SK-N-SH (cell line): Measurements from ENCODE around the gene ATP1A4. TPM values are rescaled to one million over a fixed set of nuclear protein-coding genes. Genes with fewer than 3 reads are reported as not detected.

ENCODE experiments used
- CTCF ChIA-PET: fragments of 300-600, 350-600 bp; formaldehyde crosslinking; extraction: SDS; loops from one replicate; lab custom pipeline; 2021; lab: Yijun Ruan, JAX
- POLR2A ChIA-PET: fragments of 350-600 bp; sonication (Branson Sonifier 250); formaldehyde crosslinking; extraction: SDS; loops from one replicate; lab custom pipeline; 2020; ENCODE audit warnings: antibody characterized with exemption, inconsistent platforms; lab: Yijun Ruan, JAX
- DNase-seq: peaks from one replicate; pipeline ENCODE4 v3.0.0; 2012
- H2AFZ ChIP-seq: fragments of 200-600 bp; sonication (generic); 2 replicates; pipeline ENCODE4 v1.8.1; 2016; ENCODE audit warnings: antibody characterized with exemption, mild to moderate bottlenecking, low read depth
- H3F3A ChIP-seq: fragments of 200-600 bp; sonication (generic); replicated peaks from 2 replicates; pipeline ENCODE3; 2016; ENCODE audit warnings: antibody characterized with exemption, mild to moderate bottlenecking; ENCODE audit not compliant: insufficient read depth
- H3K27ac ChIP-seq, 2 experiments: fragments of 200-500 bp in 1 of 2; fragments of 200-600 bp in 1 of 2; sonication (Bioruptor generic) in 1 of 2; sonication (generic), shearing (Covaris generic) in 1 of 2; 2 replicates each; pipeline versions ENCODE4 v1.5.1 to v1.6.1; 2014 to 2016; ENCODE audit warnings: low read depth in 2 of 2, inconsistent platforms in 1 of 2, low read length in 1 of 2, mild to moderate bottlenecking in 1 of 2, mixed read lengths in 1 of 2
- H3K27me3 ChIP-seq: fragments of 200-600 bp; sonication (generic), shearing (Covaris generic); 2 replicates; pipeline ENCODE4 v1.6.1; 2016; ENCODE audit warnings: mixed run types; ENCODE audit not compliant: insufficient read depth
- H3K36me3 ChIP-seq, 2 experiments: fragments of 200-500 bp in 1 of 2; fragments of 200-600 bp in 1 of 2; sonication (Bioruptor generic) in 1 of 2; sonication (generic) in 1 of 2; replicated peaks in 1 of 2; 2 replicates each; pipeline versions ENCODE3 to v1.5.1; 2014 to 2016; ENCODE audit warnings: low read length in 1 of 2, mild to moderate bottlenecking in 1 of 2; ENCODE audit not compliant: insufficient read depth in 2 of 2, control insufficient read depth in 1 of 2
- H3K4me1 ChIP-seq, 2 experiments: fragments of 200-500 bp in 1 of 2; fragments of 200-600 bp in 1 of 2; sonication (Bioruptor generic) in 1 of 2; sonication (generic), shearing (Covaris generic) in 1 of 2; 2 replicates each; pipeline versions ENCODE4 v1.5.1 to v1.6.1; 2014 to 2016; ENCODE audit warnings: low read depth in 1 of 2, low read length in 1 of 2, mixed run types in 1 of 2; ENCODE audit not compliant: insufficient read depth in 2 of 2, control insufficient read depth in 1 of 2
- H3K4me2 ChIP-seq: fragments of 200-600 bp; sonication (generic), shearing (Covaris generic); 2 replicates; pipeline ENCODE4 v1.6.1; 2017; ENCODE audit warnings: mixed run types
- H3K4me3 ChIP-seq, 2 experiments: fragments of 200-500 bp in 1 of 2; fragments of 200-600 bp in 1 of 2; sonication (Bioruptor generic) in 1 of 2; sonication (generic), shearing (Covaris generic) in 1 of 2; 2 replicates each; pipeline versions ENCODE4 v1.5.1 to v1.8.1; 2014 to 2016; ENCODE audit warnings: low read depth in 2 of 2, inconsistent platforms in 1 of 2, low read length in 1 of 2, mild to moderate bottlenecking in 1 of 2, mixed read lengths in 1 of 2, moderate library complexity in 1 of 2
- H3K79me2 ChIP-seq: fragments of 200-600 bp; sonication (generic); 2 replicates; pipeline ENCODE4 v1.8.1; 2017; ENCODE audit warnings: mild to moderate bottlenecking; ENCODE audit not compliant: insufficient read depth
- H3K9ac ChIP-seq: fragments of 200-600 bp; sonication (generic); 2 replicates; pipeline ENCODE4 v1.6.1; 2017; ENCODE audit warnings: mixed run types
- H3K9me2 ChIP-seq: fragments of 200-600 bp; sonication (generic); 2 replicates; pipeline ENCODE4 v1.6.1; 2017; ENCODE audit warnings: mixed run types
- H3K9me3 ChIP-seq: fragments of 200-600 bp; sonication (generic); 2 replicates; pipeline ENCODE4 v1.6.1; 2017; ENCODE audit warnings: mixed run types, mild to moderate bottlenecking, moderate library complexity
- H4K20me1 ChIP-seq: fragments of 200-600 bp; sonication (generic); 2 replicates; pipeline ENCODE4 v1.6.1; 2017; ENCODE audit warnings: mild to moderate bottlenecking, mixed run types; ENCODE audit not compliant: insufficient read depth
- CTCF ChIP-seq: fragments of 200-600 bp; sonication (generic); IDR thresholded peaks from 2 replicates; pipeline ENCODE4 v1.6.1; 2017; ENCODE audit warnings: antibody characterized with exemption, mild to moderate bottlenecking, moderate library complexity
- ELF1 ChIP-seq: IDR thresholded peaks from 2 replicates; pipeline ENCODE4 v1.4.0; 2012
- EZH2phosphoT487 ChIP-seq: fragments of 200-600 bp; sonication (generic); IDR thresholded peaks from 2 replicates; pipeline ENCODE4 v1.6.1; 2017; ENCODE audit warnings: low read depth, mixed run types, mild to moderate bottlenecking, antibody characterized with exemption, moderate library complexity, borderline replicate concordance
- FOXM1 ChIP-seq: IDR thresholded peaks from 2 replicates; pipeline ENCODE4 v1.4.0; 2012; ENCODE audit warnings: low read depth, mild to moderate bottlenecking
- IRF3 ChIP-seq: fragments of 150-350 bp; IDR thresholded peaks from 2 replicates; pipeline ENCODE4 v1.6.1; 2016; ENCODE audit warnings: mild to moderate bottlenecking, low read depth, low read length
- MXI1 ChIP-seq: IDR thresholded peaks from 2 replicates; pipeline ENCODE4 v1.6.1; 2012; ENCODE audit warnings: mild to moderate bottlenecking, low read depth, low read length, improper control_type of control experiment
- NRF1 ChIP-seq: IDR thresholded peaks from 2 replicates; pipeline ENCODE4 v1.6.1; 2012; ENCODE audit warnings: low read depth, mild to moderate bottlenecking, low read length
- TAF1 ChIP-seq: IDR thresholded peaks from 2 replicates; pipeline ENCODE4 v1.6.1; 2012; ENCODE audit warnings: low read depth, mild to moderate bottlenecking, low read length, moderate library complexity, borderline replicate concordance
- TEAD4 ChIP-seq: IDR thresholded peaks from 2 replicates; pipeline ENCODE4 v1.4.0; 2012; ENCODE audit warnings: mild to moderate bottlenecking, borderline replicate concordance; ENCODE audit not compliant: insufficient read depth
- YY1 ChIP-seq: IDR thresholded peaks from 2 replicates; pipeline ENCODE4 v1.4.0; 2012; ENCODE audit warnings: low read depth, mild to moderate bottlenecking
- WGBS: methylation state at CpG from one replicate; pipeline ENCODE4 v1.1.6; 2017; ENCODE audit warnings: low lambda C conversion rate; 5-methylcytosine and 5-hydroxymethylcytosine counted together
- polyA plus RNA-seq, 3 experiments: library from polyadenylated mRNA; depleted of rRNA; stranded (reverse); fragments of >200 nt; gene quantifications; 2 replicates each; pipeline ENCODE4 v1.2.3, GENCODE V29; 2012

The ATP1A4 gene
- polyA plus RNA-seq, 1 of the 3 experiments (the other 2 are of a cell fraction): not detected

GRCh38 chr1:160163615-160164014 is 12.2 kb downstream of the ATP1A4 start:
- DNase-seq: no peak

GRCh38 chr1:160164121-160164520 is 12.7 kb downstream of the ATP1A4 start:
- Histone ChIP-seq H3K9me3 (no peaks in the 10 kb centered on the region), H3K4me1 (no peaks in the 10 kb centered on the region), H3K27ac (no peak overlapping the region), H4K20me1 (no peaks in the 10 kb centered on the region), H3K36me3 (no peaks in the 10 kb centered on the region), H3F3A (no peaks in the 10 kb centered on the region), H3K27me3 (peaks cover 10% of the 10 kb centered on the region; the same call in 1 of the 2 replicates), H3K9ac (no peak overlapping the region), H3K4me2 (no peak overlapping the region), H3K79me2 (no peaks in the 10 kb centered on the region), H3K4me3 (no peak overlapping the region), H3K9me2 (no peaks in the 10 kb centered on the region), H2AFZ (no peak overlapping the region)
- no peak for DNase-seq
- WGBS: 36% methylated on average over 10 of the region's 10 CpGs
- TF ChIP-seq ELF1 (no peak), TEAD4 (no peak), EZH2phosphoT487 (no peak), YY1 (no peak), TAF1 (no peak), NRF1 (no peak), FOXM1 (no peak), MXI1 (no peak)
- POLR2A ChIA-PET: no interaction called here
- CTCF ChIA-PET: interaction anchor here (1.3 to 1.5 kb wide), 2 partner anchors 29 to 55 kb away, joined by 3 to 4 read pairs; no protein-coding TSS in a partner anchor

More at GRCh38 chr1:160163615-160164014, 12.2 kb downstream of the ATP1A4 start:
- no peaks in the 10 kb centered on the region for H3K9me2 ChIP-seq
- no peaks in the 10 kb centered on the region for H4K20me1 ChIP-seq
- H3K9ac ChIP-seq: no peak overlapping the region
- H3K4me3 ChIP-seq: no peak overlapping the region
- no peak for TF ChIP-seq IRF3
- peak; percentile 24; the same call in 1 of the 2 replicates for TF ChIP-seq CTCF
- TF ChIP-seq, all 33 proteins: peak for 1
- no peak overlapping the region for H3K27ac ChIP-seq
- peaks cover 10% of the 10 kb centered on the region; the same call in 1 of the 2 replicates for H3K27me3 ChIP-seq
- no peaks in the 10 kb centered on the region for H3K4me1 ChIP-seq
- H3K36me3 ChIP-seq: no peaks in the 10 kb centered on the region
- H3K9me3 ChIP-seq: no peaks in the 10 kb centered on the region
- no peaks in the 10 kb centered on the region for H3K79me2 ChIP-seq
- H3F3A ChIP-seq: no peaks in the 10 kb centered on the region
- POLR2A ChIA-PET: no interaction called here
- no peak overlapping the region for H2AFZ ChIP-seq
- CTCF ChIA-PET: interaction anchor here (1.3 to 1.5 kb wide), 3 partner anchors 11 to 55 kb away, joined by 3 to 5 read pairs (median 4); no protein-coding TSS in a partner anchor
- H3K4me2 ChIP-seq: no peak overlapping the region
- WGBS: 90% methylated on average over 1 of the region's 1 CpG
